Fibroblast of lung (primary cell): ENCODE results near the gene PTPRH. TPM values are rescaled to one million over a fixed set of nuclear protein-coding genes. Genes with fewer than 3 reads are reported as not detected.

ENCODE experiments used
- DNase-seq, 2 donors: peaks; one replicate each; pipeline versions ENCODE4 v3.0.0 to v3.0.0-alpha.2; 2010; ENCODE audit warnings: low read depth in 2 of 2
- H2AFZ ChIP-seq: 2 replicates; pipeline ENCODE4 v1.5.1; 2012; ENCODE audit warnings: low read length, control low read depth, inconsistent platforms
- H3K27ac ChIP-seq: 2 replicates; pipeline ENCODE4 v1.5.1; 2011; ENCODE audit warnings: low read length, control low read depth; ENCODE audit not compliant: insufficient read depth
- H3K27me3 ChIP-seq: 2 replicates; pipeline ENCODE4 v1.5.1; 2011; ENCODE audit warnings: mild to moderate bottlenecking, low read length; ENCODE audit not compliant: control insufficient read depth, insufficient read depth
- H3K36me3 ChIP-seq: 2 replicates; pipeline ENCODE4 v1.5.1; 2011; ENCODE audit warnings: low read length; ENCODE audit not compliant: control insufficient read depth, insufficient read depth
- H3K4me1 ChIP-seq: 2 replicates; pipeline ENCODE4 v1.5.1; 2011; ENCODE audit warnings: low read length; ENCODE audit not compliant: control insufficient read depth, insufficient read depth; ENCODE audit errors: extremely low read depth
- H3K4me2 ChIP-seq: 2 replicates; pipeline ENCODE4 v1.5.1; 2011; ENCODE audit warnings: low read length, control low read depth; ENCODE audit not compliant: insufficient read depth; ENCODE audit errors: extremely low read depth
- H3K4me3 ChIP-seq, 4 experiments: fragments of 200-600 bp in 1 of 4; sonication (generic) in 1 of 4; replicated peaks in 1 of 4; 2 replicates each; pipeline ENCODE4 v1.5.1; 2011 to 2016; ENCODE audit warnings: low read length in 4 of 4, low read depth in 3 of 4, mild to moderate bottlenecking in 3 of 4, control low read depth in 2 of 4, inconsistent platforms in 1 of 4, mixed read lengths in 1 of 4; ENCODE audit not compliant: insufficient read depth in 1 of 4; ENCODE audit errors: control extremely low read depth in 1 of 4
- H3K79me2 ChIP-seq: 2 replicates; pipeline ENCODE4 v1.5.1; 2012; ENCODE audit warnings: mild to moderate bottlenecking, low read length, inconsistent platforms; ENCODE audit not compliant: control insufficient read depth, insufficient read depth
- H3K9ac ChIP-seq: 2 replicates; pipeline ENCODE4 v1.5.1; 2011; ENCODE audit warnings: mild to moderate bottlenecking, low read length, control low read depth; ENCODE audit not compliant: insufficient read depth
- H3K9me3 ChIP-seq: 2 replicates; pipeline ENCODE4 v1.5.1; 2012; ENCODE audit warnings: low read depth, low read length; ENCODE audit not compliant: control insufficient read depth, insufficient read depth
- H4K20me1 ChIP-seq: 2 replicates; pipeline ENCODE4 v1.5.1; 2011; ENCODE audit warnings: low read length; ENCODE audit not compliant: control insufficient read depth, insufficient read depth; ENCODE audit errors: extremely low read depth
- EZH2 ChIP-seq: IDR thresholded peaks from 2 replicates; pipeline ENCODE4 v1.5.1; 2012; ENCODE audit warnings: low read length, control low read depth, mild to moderate bottlenecking; ENCODE audit errors: missing control alignments
- polyA plus RNA-seq, 2 donors: library from polyadenylated mRNA; depleted of rRNA in 1 of 2; stranded (reverse) in 1 of 2; unstranded in 1 of 2; fragments of >200 nt; gene quantifications; 2 replicates each; pipeline ENCODE4 v1.2.1, GENCODE V29; 2011 to 2012; ENCODE audit warnings: missing spikeins in 1 of 2
- total RNA-seq: library from RNA; depleted of rRNA; stranded (reverse); fragments of >200 nt; gene quantifications from 2 replicates; pipeline ENCODE4 v1.2.1, GENCODE V29; 2014
- TF ChIP-seq, protein P1 (sequence below), 2 donors: IDR thresholded peaks in 1 of 2; conservative IDR thresholded peaks in 1 of 2; 1 replicate in 1 of 2; 2 replicates in 1 of 2; pipeline ENCODE4 v1.5.1; 2011 to 2012; ENCODE audit warnings: low read length in 2 of 2, control low read depth in 1 of 2, inconsistent platforms in 1 of 2, low read depth in 1 of 2, mild to moderate bottlenecking in 1 of 2

The PTPRH gene
- total and polyA plus RNA-seq, 2 donors (not counting 1 experiment from before 2014, with no cell fraction given), result 4.4 to 19.5 TPM

DNA sequence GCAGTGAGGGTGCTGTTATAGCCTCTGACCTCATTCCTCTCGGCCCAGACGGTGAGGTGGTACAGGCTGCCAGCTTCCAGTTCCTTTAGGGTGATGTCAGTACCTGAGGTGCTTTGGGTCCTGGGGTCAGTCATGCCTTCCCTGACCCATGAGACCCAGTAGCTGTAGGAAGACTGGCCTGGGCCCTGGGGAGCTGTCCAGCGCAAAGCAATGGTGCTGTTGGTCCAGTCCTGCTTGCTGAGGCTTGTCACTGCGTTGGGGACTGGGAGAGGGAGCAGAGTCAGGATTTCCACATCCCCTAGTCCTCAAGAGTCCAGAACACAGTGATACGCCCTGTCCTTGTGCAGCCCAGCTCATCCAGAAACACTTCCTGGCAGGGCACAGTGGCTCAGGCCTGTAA, 10.7 kb downstream of the PTPRH start:
- H2AFZ ChIP-seq, result no peak overlapping the region
- H3K4me1 ChIP-seq, result no peaks in the 10 kb centered on the region
- H3K79me2 ChIP-seq, result no peaks in the 10 kb centered on the region
- no peak overlapping the region for H3K27ac ChIP-seq
- no peaks in the 10 kb centered on the region for H4K20me1 ChIP-seq
- H3K4me3 ChIP-seq, result no peak overlapping the region
- no peaks in the 10 kb centered on the region for H3K9me3 ChIP-seq
- no peaks in the 10 kb centered on the region for H3K36me3 ChIP-seq
- no peak for DNase-seq
- no peak overlapping the region for H3K9ac ChIP-seq
- TF ChIP-seq EZH2, result no peak
- TF ChIP-seq, protein P1, sequence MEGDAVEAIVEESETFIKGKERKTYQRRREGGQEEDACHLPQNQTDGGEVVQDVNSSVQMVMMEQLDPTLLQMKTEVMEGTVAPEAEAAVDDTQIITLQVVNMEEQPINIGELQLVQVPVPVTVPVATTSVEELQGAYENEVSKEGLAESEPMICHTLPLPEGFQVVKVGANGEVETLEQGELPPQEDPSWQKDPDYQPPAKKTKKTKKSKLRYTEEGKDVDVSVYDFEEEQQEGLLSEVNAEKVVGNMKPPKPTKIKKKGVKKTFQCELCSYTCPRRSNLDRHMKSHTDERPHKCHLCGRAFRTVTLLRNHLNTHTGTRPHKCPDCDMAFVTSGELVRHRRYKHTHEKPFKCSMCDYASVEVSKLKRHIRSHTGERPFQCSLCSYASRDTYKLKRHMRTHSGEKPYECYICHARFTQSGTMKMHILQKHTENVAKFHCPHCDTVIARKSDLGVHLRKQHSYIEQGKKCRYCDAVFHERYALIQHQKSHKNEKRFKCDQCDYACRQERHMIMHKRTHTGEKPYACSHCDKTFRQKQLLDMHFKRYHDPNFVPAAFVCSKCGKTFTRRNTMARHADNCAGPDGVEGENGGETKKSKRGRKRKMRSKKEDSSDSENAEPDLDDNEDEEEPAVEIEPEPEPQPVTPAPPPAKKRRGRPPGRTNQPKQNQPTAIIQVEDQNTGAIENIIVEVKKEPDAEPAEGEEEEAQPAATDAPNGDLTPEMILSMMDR (conservative IDR thresholded peaks at IDR 0.05 in 1 of 2, IDR thresholded peaks at IDR 0.05 in 1 of 2; ENCODE audit: low read depth in 1 of 2, low read length in 2 of 2), result no peak
- no peak overlapping the region for H3K4me2 ChIP-seq
- H3K27me3 ChIP-seq, result no peaks in the 10 kb centered on the region

DNA sequence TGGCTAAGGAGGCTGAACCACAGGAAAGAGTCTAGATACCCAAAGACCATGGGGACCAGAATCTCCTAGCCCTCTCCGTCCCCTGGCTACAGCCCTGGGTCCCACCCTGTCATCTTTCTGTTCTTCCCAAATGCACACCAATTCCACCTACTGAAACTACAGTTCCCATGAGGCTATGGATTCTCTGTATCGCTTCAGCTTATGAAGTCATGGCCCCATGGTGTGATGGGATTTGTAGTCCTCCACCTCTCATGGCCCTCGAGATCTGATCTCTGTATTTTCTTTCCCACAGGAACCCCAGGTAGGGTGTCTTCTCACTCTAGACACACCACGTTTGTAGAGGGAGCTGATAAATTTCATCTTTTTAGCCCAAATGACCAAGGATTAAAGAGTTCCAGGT, 11.8 kb downstream of the PTPRH start:
- no peak overlapping the region for H3K4me2 ChIP-seq
- H3K4me1 ChIP-seq, result no peaks in the 10 kb centered on the region
- H3K27ac ChIP-seq, result no peak overlapping the region
- no peaks in the 10 kb centered on the region for H3K9me3 ChIP-seq
- no peaks in the 10 kb centered on the region for H3K27me3 ChIP-seq
- no peaks in the 10 kb centered on the region for H3K79me2 ChIP-seq
- no peak overlapping the region for H2AFZ ChIP-seq
- no peaks in the 10 kb centered on the region for H3K36me3 ChIP-seq
- H4K20me1 ChIP-seq, result no peaks in the 10 kb centered on the region
- no peak for DNase-seq
- no peak overlapping the region for H3K9ac ChIP-seq
- TF ChIP-seq, protein P1 (conservative IDR thresholded peaks at IDR 0.05 in 1 of 2, IDR thresholded peaks at IDR 0.05 in 1 of 2; ENCODE audit: low read depth in 1 of 2, low read length in 2 of 2), result no peak
- TF ChIP-seq EZH2, result no peak
- no peak overlapping the region for H3K4me3 ChIP-seq

DNA sequence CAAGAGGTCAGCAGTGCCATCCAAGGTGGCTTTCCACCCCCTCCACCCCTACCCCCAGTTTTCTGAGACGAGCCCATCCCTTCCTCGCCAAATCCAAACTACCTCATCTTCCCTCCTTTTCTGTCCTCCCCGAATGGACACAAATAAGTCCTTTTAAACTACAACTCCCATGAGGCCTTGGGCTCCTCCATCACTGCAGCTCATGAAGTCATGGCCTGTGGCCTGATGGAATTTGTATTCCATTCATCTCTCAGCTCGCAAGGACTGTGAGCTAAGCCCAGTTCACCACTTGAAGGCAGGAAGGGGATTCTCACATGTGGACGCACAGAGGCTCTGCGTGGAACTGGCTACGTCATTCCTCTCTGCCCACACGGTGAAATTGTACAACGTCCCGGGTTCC, 12.5 kb downstream of the PTPRH start:
- no peak overlapping the region for H3K9ac ChIP-seq
- no peak overlapping the region for H3K4me2 ChIP-seq
- H4K20me1 ChIP-seq, result no peaks in the 10 kb centered on the region
- no peaks in the 10 kb centered on the region for H3K79me2 ChIP-seq
- TF ChIP-seq, protein P1 (conservative IDR thresholded peaks at IDR 0.05 in 1 of 2, IDR thresholded peaks at IDR 0.05 in 1 of 2; ENCODE audit: low read depth in 1 of 2, low read length in 2 of 2), result no peak
- no peak for TF ChIP-seq EZH2
- no peaks in the 10 kb centered on the region for H3K27me3 ChIP-seq
- H3K36me3 ChIP-seq, result no peaks in the 10 kb centered on the region
- no peaks in the 10 kb centered on the region for H3K9me3 ChIP-seq
- H3K4me3 ChIP-seq, result no peak overlapping the region
- no peaks in the 10 kb centered on the region for H3K4me1 ChIP-seq
- no peak overlapping the region for H2AFZ ChIP-seq
- DNase-seq, result no peak
- H3K27ac ChIP-seq, result no peak overlapping the region
